ENCODE data around the gene GLRA1. TPM values are rescaled to one million over a fixed set of nuclear protein-coding genes. Genes with fewer than 3 reads are reported as not detected.

Gene GLRA1
- total RNA-seq, 1 donor from 2014 or later = not detected

- H3K4me1 Mint-ChIP-seq = no peaks in the 10 kb centered on the region
- no peaks in the 10 kb centered on the region for H3K9me3 Mint-ChIP-seq
- H3K27me3 Mint-ChIP-seq (ENCODE audit: low read depth) = peaks cover 68% of the 10 kb centered on the region
- H3K4me3 Mint-ChIP-seq = no peak overlapping the region
- DNase-seq (ENCODE audit: low spot score in 2 of 2, unreplicated experiment in 2 of 2) = no peak
- no peak overlapping the region for H3K27ac Mint-ChIP-seq
- TF ChIP-seq CTCF (IDR thresholded peaks at IDR 0.05; ENCODE audit: unreplicated experiment) = no peak
- H3K36me3 Mint-ChIP-seq = no peaks in the 10 kb centered on the region
Observed at GRCh38 chr5:151921916-151922315, 2.7 kb downstream of the GLRA1 start.

GRCh38 chr5:151917904-151918303 lies 6.7 kb downstream of the GLRA1 start:
- H3K36me3 Mint-ChIP-seq = no peaks in the 10 kb centered on the region

GRCh38 chr5:151913425-151913824 lies 11.2 kb downstream of the GLRA1 start:
- Mint-ChIP-seq H3K4me3 (no peak overlapping the region), H3K27me3 (ENCODE audit: low read depth) (peaks cover 24% of the 10 kb centered on the region)
- DNase-seq (ENCODE audit: low spot score in 2 of 2, unreplicated experiment in 2 of 2) = no peak

More at GRCh38 chr5:151917904-151918303, 6.7 kb downstream of the GLRA1 start:
- no peak for TF ChIP-seq CTCF (IDR thresholded peaks at IDR 0.05; ENCODE audit: unreplicated experiment)
- Mint-ChIP-seq H3K27me3 (ENCODE audit: low read depth) (peaks cover 43% of the 10 kb centered on the region), H3K4me3 (no peak overlapping the region), H3K27ac (no peak overlapping the region), H3K9me3 (no peaks in the 10 kb centered on the region), H3K4me1 (no peaks in the 10 kb centered on the region)
- no peak for DNase-seq (ENCODE audit: low spot score in 2 of 2, unreplicated experiment in 2 of 2)

GRCh38 chr5:151912360-151912759 lies 12.3 kb downstream of the GLRA1 start:
- no peak overlapping the region for H3K4me3 Mint-ChIP-seq
- no peak for DNase-seq (ENCODE audit: low spot score in 2 of 2, unreplicated experiment in 2 of 2)
- TF ChIP-seq CTCF (IDR thresholded peaks at IDR 0.05; ENCODE audit: unreplicated experiment) = no peak
- H3K36me3 Mint-ChIP-seq = no peaks in the 10 kb centered on the region
- H3K4me1 Mint-ChIP-seq = no peaks in the 10 kb centered on the region
- H3K27ac Mint-ChIP-seq = no peak overlapping the region
- H3K27me3 Mint-ChIP-seq (ENCODE audit: low read depth) = peaks cover 18% of the 10 kb centered on the region
- H3K9me3 Mint-ChIP-seq = no peaks in the 10 kb centered on the region

More at GRCh38 chr5:151913425-151913824, 11.2 kb downstream of the GLRA1 start:
- Mint-ChIP-seq H3K27ac (no peak overlapping the region), H3K4me1 (no peaks in the 10 kb centered on the region), H3K36me3 (no peaks in the 10 kb centered on the region), H3K9me3 (no peaks in the 10 kb centered on the region)
- no peak for TF ChIP-seq CTCF (IDR thresholded peaks at IDR 0.05; ENCODE audit: unreplicated experiment)

- DNase-seq (ENCODE audit: low spot score in 2 of 2, unreplicated experiment in 2 of 2) = no peak
- Mint-ChIP-seq H3K36me3 (no peaks in the 10 kb centered on the region), H3K27me3 (ENCODE audit: low read depth) (peaks cover 14% of the 10 kb centered on the region), H3K4me3 (no peak overlapping the region), H3K27ac (no peak overlapping the region), H3K9me3 (no peaks in the 10 kb centered on the region), H3K4me1 (peaks cover 5% of the 10 kb centered on the region)
- TF ChIP-seq CTCF (IDR thresholded peaks at IDR 0.05; ENCODE audit: unreplicated experiment) = no peak
Observed at GRCh38 chr5:151911011-151911410, 13.6 kb downstream of the GLRA1 start.

GRCh38 chr5:151909628-151910027 lies 15.0 kb downstream of the GLRA1 start:
- no peak overlapping the region for H3K4me3 Mint-ChIP-seq
- H3K27ac Mint-ChIP-seq = no peak overlapping the region
- H3K27me3 Mint-ChIP-seq (ENCODE audit: low read depth) = peaks cover 14% of the 10 kb centered on the region
- no peaks in the 10 kb centered on the region for H3K36me3 Mint-ChIP-seq
- no peaks in the 10 kb centered on the region for H3K9me3 Mint-ChIP-seq
- H3K4me1 Mint-ChIP-seq = peaks cover 18% of the 10 kb centered on the region
- TF ChIP-seq CTCF (IDR thresholded peaks at IDR 0.05; ENCODE audit: unreplicated experiment) = no peak
- DNase-seq (ENCODE audit: low spot score in 2 of 2, unreplicated experiment in 2 of 2) = no peak

Measured in mesothelial cell of epicardium (in vitro differentiated cells).